Thyroid gland (tissue), 4 donors: ENCODE measurements around the gene CSF1R.

Source experiments
- CTCF ChIP-seq, 6 experiments: fragments of 200-600 bp in 3 of 6; fragments of 450-650 bp in 3 of 6; sonication (generic) in 3 of 6; IDR thresholded peaks; one replicate each; pipeline ENCODE4 v1.5.1; 2016 to 2019; ENCODE audit warnings: antibody characterized with exemption in 6 of 6, mild to moderate bottlenecking in 2 of 6, inconsistent platforms in 1 of 6, moderate library complexity in 1 of 6
- POLR2A ChIP-seq, 2 donors: fragments of 450-650 bp; IDR thresholded peaks; one replicate each; pipeline ENCODE4 v1.6.1; 2017; ENCODE audit warnings: antibody characterized with exemption in 2 of 2, mild to moderate bottlenecking in 2 of 2, moderate library complexity in 1 of 2

DNA sequence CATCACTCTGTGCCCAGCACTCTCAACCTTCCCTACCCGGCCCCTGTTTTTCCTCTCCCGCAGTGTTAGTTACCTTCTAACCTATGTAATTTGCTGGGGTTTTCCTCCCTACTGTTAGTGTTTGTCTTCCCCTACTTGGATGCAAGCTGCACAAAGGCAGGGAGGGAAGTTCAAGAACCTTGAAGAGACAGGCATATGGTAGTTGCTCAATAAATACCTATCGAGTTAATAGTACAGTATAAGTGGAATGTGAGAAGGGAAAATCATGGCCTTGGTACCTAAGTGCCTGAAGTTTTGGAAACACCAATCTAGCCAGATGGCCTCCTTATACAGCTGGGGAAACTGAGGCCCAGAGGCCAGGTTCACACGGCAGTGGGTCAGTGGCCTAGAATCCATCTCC, 45.1 kb upstream of the CSF1R start:
- TF ChIP-seq POLR2A (IDR thresholded peaks at IDR 0.05) (no peak), CTCF (IDR thresholded peaks at IDR 0.05) (no peak)
